Stomach (tissue), 9 donors: ENCODE measurements around the gene RIN3. TPM values are rescaled to one million over a fixed set of nuclear protein-coding genes. Genes with fewer than 3 reads are reported as not detected.

ENCODE experiments used
- DNase-seq, 2 donors: peaks; one replicate each; pipeline versions ENCODE4 v3.0.0 to v3.0.0-alpha.2; 2013 to 2019
- H3K27ac ChIP-seq, 5 donors: fragments of 200-600 bp in 4 of 5; sonication (generic) in 4 of 5; one replicate each; pipeline ENCODE4 v1.5.1; 2013 to 2019; ENCODE audit warnings: mild to moderate bottlenecking in 1 of 5, moderate library complexity in 1 of 5
- H3K27me3 ChIP-seq, 3 donors: fragments of 200-600 bp; sonication (generic); one replicate each; pipeline ENCODE4 v1.5.1; 2017 to 2019; ENCODE audit warnings: mixed run types in 1 of 3
- H3K36me3 ChIP-seq, 4 donors: fragments of 200-600 bp; sonication (generic); 1 replicate in 3 of 4; 2 replicates in 1 of 4; pipeline ENCODE4 v1.5.1; 2016 to 2019
- H3K4me1 ChIP-seq, 4 donors: fragments of 200-600 bp; sonication (generic); one replicate each; pipeline ENCODE4 v1.5.1; 2016 to 2019
- H3K4me3 ChIP-seq, 4 donors: fragments of 200-600 bp; sonication (generic) in 3 of 4; one replicate each; pipeline ENCODE4 v1.5.1; 2016 to 2019; ENCODE audit warnings: mild to moderate bottlenecking in 1 of 4
- H3K9me3 ChIP-seq, 4 donors: fragments of 200-600 bp; sonication (generic); one replicate each; pipeline ENCODE4 v1.5.1; 2016 to 2019
- EP300 ChIP-seq: sonication (generic); formaldehyde crosslinking; IDR thresholded peaks from one replicate; pipeline ENCODE4 v1.6.1; 2017; ENCODE audit warnings: antibody characterized with exemption
- POLR2A ChIP-seq, 4 donors: fragments of 450-650 bp; IDR thresholded peaks; one replicate each; pipeline ENCODE4 v1.6.1; 2016; ENCODE audit warnings: antibody characterized with exemption in 4 of 4, control low read depth in 2 of 4, mild to moderate bottlenecking in 1 of 4, moderate library complexity in 1 of 4
- POLR2AphosphoS5 ChIP-seq, 3 donors: sonication (generic); formaldehyde crosslinking; IDR thresholded peaks; one replicate each; pipeline ENCODE4 v1.6.1; 2016; ENCODE audit warnings: antibody characterized with exemption in 3 of 3
- WGBS, 5 donors: extraction: QIAGEN DNeasy Blood & Tissue Kit in 3 of 5; methylation state at CpG; one replicate each; pipeline versions ENCODE4 v1.1.5 to v1.1.7; 2013 to 2018; 5-methylcytosine and 5-hydroxymethylcytosine counted together
- intact Hi-C: fragments of 100-400 bp; cut with DNase I; formaldehyde crosslinking; loops from one replicate; pipeline ENCODE4 v1.15.1; 2023; ENCODE audit warnings: low total_unique reads
- polyA plus RNA-seq, 3 donors: library from polyadenylated mRNA; stranded (reverse); fragments of 200-250 nt; gene quantifications; one replicate each; pipeline ENCODE4 v1.2.3, GENCODE V29; 2013
- total RNA-seq, 5 donors: library from RNA; depleted of rRNA; stranded (reverse); fragments of >200 nt; gene quantifications; one replicate each; pipeline versions ENCODE4 v1.1.0 to v1.2.3, GENCODE V29; 2014 to 2016
- TF ChIP-seq, protein P1 (sequence below), 7 experiments: fragments of 450-650 bp in 4 of 7; fragments of 200-600 bp in 3 of 7; sonication (generic) in 3 of 7; IDR thresholded peaks; one replicate each; pipeline ENCODE4 v1.5.1; 2016 to 2019; ENCODE audit warnings: antibody characterized with exemption in 7 of 7, control low read depth in 2 of 7, mild to moderate bottlenecking in 1 of 7
- donor health status: healthy with polysubstance abuse.
- donor health status: Bipolar disorder and iron deficiency.
- donor health status: healthy.

RIN3 gene
- total and polyA plus RNA-seq, 8 donors, result 5.0 to 47.8 (median 8.0) TPM

DNA sequence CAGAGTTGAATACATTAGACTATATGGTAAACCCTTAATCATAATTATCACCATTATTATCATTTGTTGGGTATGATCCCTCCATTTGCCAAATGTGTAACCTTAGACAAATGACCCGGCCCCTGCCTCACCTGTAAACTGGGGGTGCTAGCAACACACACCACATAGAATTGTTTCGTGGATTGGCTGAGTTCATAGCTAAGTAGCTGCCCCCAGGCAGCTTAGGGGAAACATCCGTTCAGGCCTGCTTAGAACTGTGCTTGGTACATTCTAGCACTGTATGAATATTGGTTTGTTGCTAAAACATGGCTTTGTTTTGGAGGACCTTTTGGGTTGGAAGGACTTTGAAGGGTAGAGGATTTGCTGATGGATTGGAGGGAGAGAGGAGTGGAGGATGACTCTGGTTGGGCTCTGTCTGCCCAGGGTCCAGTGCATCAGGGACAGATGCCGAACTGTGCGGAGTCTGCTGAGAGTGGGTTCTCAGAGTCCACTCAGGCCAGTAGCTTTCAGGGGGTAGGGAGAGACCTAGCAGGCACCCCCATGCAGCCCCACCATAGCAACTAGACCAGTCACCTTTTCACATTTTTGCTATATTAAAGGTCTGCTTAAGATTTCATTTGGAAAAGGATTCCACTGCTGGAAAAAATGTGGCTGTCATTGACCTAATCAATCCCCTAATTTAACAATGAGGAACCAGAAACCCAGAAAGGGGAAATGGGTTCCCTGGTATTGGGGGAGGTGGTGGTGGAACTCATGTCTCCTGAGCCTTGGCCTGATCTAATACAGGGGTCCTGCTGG lies 2.2 kb downstream of the RIN3 start:
- H3K27ac ChIP-seq, result peak overlapping the region in 4 of 5 donors; percentile 12 to 90 (median 84)

DNA sequence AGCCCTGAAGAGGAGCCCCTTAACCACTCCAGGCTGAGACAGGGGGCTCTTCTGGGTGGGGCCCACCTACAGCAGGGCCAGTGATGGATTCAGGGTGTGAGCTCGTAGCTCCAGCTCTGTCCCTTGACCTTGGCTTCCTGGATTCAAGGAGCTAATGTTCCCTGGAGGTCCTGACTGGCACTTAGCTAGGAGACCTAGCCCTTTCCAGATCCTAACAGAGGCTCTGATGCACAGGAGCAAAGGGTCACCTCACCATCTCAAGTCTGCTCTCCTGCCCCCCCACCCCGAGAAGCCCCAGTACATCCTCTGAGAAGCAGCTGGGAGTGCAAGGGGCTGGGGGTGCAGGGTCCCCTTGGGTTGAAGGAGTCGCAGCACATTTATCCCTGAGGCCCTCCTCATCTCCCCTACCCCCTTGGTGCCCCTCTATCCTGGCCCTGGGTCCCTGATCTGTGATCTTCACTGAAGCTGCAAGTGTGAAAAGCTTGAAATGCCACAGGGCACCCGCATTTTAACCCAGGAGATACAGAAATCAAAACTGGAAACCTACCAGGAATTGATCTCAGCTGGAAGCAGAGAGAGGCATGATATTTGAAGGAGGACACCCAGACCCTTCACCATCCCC lies 2.9 kb downstream of the RIN3 start:
- no peak for TF ChIP-seq EP300
- whole genome bisulfite sequencing, 5 donors, result 69 to 85% (median 77%) methylated on average over 2 to 4 of the region's 4 CpGs
- no peak for DNase-seq
- peak overlapping the region in 3 of 5 donors; percentile 38 to 90 (median 90) for H3K27ac ChIP-seq
- no peaks in the 10 kb centered on the region for H3K36me3 ChIP-seq
- H3K27me3 ChIP-seq, result peaks cover 0 to 23% (median 20%) of the 10 kb centered on the region in 3 donors
- no peaks in the 10 kb centered on the region for H3K9me3 ChIP-seq
- peaks cover 0 to 79% (median 43%) of the 10 kb centered on the region in 4 donors for H3K4me1 ChIP-seq
- intact Hi-C loops, result no loop called here
- no peak overlapping the region for H3K4me3 ChIP-seq

More for the DNA sequence above, 2.2 kb downstream of the RIN3 start:
- WGBS, 5 donors, result 79 to 88% (median 81%) methylated on average over 5 of the region's 5 CpGs
- Histone ChIP-seq H3K9me3 (no peaks in the 10 kb centered on the region), H3K4me1 (peaks cover 0 to 85% (median 46%) of the 10 kb centered on the region in 4 donors), H3K27me3 (peaks cover 0 to 23% (median 20%) of the 10 kb centered on the region in 3 donors), H3K4me3 (peak overlapping the region in 2 of 4 donors; percentile 56 to 69), H3K36me3 (no peaks in the 10 kb centered on the region)
- TF ChIP-seq EP300 (no peak), POLR2AphosphoS5 (IDR thresholded peaks at IDR 0.05) (no peak), POLR2A (IDR thresholded peaks at IDR 0.05) (no peak)
- TF ChIP-seq, protein P1, sequence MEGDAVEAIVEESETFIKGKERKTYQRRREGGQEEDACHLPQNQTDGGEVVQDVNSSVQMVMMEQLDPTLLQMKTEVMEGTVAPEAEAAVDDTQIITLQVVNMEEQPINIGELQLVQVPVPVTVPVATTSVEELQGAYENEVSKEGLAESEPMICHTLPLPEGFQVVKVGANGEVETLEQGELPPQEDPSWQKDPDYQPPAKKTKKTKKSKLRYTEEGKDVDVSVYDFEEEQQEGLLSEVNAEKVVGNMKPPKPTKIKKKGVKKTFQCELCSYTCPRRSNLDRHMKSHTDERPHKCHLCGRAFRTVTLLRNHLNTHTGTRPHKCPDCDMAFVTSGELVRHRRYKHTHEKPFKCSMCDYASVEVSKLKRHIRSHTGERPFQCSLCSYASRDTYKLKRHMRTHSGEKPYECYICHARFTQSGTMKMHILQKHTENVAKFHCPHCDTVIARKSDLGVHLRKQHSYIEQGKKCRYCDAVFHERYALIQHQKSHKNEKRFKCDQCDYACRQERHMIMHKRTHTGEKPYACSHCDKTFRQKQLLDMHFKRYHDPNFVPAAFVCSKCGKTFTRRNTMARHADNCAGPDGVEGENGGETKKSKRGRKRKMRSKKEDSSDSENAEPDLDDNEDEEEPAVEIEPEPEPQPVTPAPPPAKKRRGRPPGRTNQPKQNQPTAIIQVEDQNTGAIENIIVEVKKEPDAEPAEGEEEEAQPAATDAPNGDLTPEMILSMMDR (IDR thresholded peaks at IDR 0.05), result no peak
- DNase-seq, result no peak
- intact Hi-C loops, result no loop called here

DNA sequence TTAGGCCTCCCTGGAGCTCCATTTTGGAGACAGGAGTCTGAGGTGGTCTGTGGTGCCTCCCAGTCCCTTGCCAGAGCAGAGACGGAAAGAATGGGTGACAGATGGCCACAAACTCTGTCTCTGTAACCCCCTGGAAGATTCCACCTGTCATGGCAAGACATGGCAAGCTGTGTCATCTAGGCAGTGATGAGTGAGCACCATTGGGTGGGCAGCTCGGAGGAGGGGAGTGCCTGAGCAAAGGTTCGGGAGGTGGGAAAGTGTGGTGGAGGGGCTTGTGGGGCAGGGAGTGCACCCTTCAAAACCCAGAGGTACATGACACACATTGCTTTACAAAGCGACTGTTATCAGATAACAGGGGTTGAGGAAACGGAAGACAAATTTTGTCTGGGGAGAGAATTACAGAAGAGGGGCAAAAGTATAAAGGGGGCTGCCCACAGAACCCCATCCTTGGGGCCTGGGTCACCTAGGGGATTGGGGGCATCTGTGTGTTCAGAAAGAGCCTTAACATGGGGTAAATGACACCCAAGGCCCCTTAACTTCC lies 3.5 kb downstream of the RIN3 start:
- Histone ChIP-seq H3K27ac (peak overlapping the region in 2 of 5 donors; percentile 90), H3K4me3 (no peak overlapping the region), H3K4me1 (peaks cover 0 to 74% (median 42%) of the 10 kb centered on the region in 4 donors), H3K27me3 (peaks cover 0 to 23% (median 20%) of the 10 kb centered on the region in 3 donors), H3K9me3 (no peaks in the 10 kb centered on the region), H3K36me3 (no peaks in the 10 kb centered on the region)
- 61 to 91% (median 66%) methylated on average over 5 of the region's 5 CpGs for WGBS, 5 donors
- TF ChIP-seq, protein P1 (IDR thresholded peaks at IDR 0.05), result no peak
- TF ChIP-seq EP300, result no peak
- no peak for TF ChIP-seq POLR2A (IDR thresholded peaks at IDR 0.05)
- TF ChIP-seq POLR2AphosphoS5 (IDR thresholded peaks at IDR 0.05), result no peak
- intact Hi-C loops, result no loop called here
- DNase-seq, result no peak

DNA sequence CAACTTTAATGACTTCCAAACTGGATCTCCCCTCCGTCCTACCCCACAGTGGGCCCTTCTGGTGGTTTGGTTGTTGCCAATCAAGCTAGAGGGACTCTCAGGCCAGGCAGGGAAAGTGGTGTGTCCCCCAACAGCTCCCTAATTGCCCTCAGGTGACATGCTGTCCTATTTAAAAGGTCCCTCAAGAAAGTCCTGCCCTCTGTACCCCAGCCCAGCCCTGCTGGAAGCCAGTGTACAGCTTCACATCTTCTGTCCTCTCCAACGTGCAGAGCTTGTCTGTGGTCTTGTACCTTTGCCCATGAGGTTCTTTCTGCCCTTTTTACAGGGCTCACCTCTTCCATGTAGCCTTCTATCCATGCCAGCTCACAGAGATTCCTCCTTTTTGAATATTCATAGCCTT lies 4.2 kb downstream of the RIN3 start:
- Histone ChIP-seq H3K9me3 (no peaks in the 10 kb centered on the region), H3K4me1 (peaks cover 0 to 68% (median 39%) of the 10 kb centered on the region in 4 donors), H3K4me3 (no peak overlapping the region), H3K36me3 (no peaks in the 10 kb centered on the region), H3K27me3 (peaks cover 0 to 22% (median 20%) of the 10 kb centered on the region in 3 donors), H3K27ac (peak overlapping the region in 2 of 5 donors; percentile 15 to 90)
- DNase-seq, result no peak
- WGBS, 5 donors, result 56 to 74% (median 64%) methylated on average over 2 of the region's 2 CpGs
- intact Hi-C loops, result no loop called here
- TF ChIP-seq POLR2AphosphoS5 (IDR thresholded peaks at IDR 0.05), result no peak
- TF ChIP-seq EP300, result no peak
- TF ChIP-seq, protein P1 (IDR thresholded peaks at IDR 0.05), result no peak
- no peak for TF ChIP-seq POLR2A (IDR thresholded peaks at IDR 0.05)
